ENCODE measurements around the gene LINS1. TPM values are rescaled to one million over a fixed set of nuclear protein-coding genes. Genes with fewer than 3 reads are reported as not detected.

The LINS1 gene
- total and polyA plus RNA-seq, 2 of the 8 experiments (the other 6 are each of a cell fraction or from before 2014, with no cell fraction given): 4.2 to 8.1 TPM

GRCh38 chr15:100553468-100553867 lies 48.5 kb downstream of the LINS1 start:
- peaks cover 9 to 51% of the 10 kb centered on the region in 2 experiments; a peak in 3 of 4 replicates for H3K9me3 ChIP-seq (ENCODE audit: insufficient read depth in 2 of 2, low read depth in 1 of 2, low read length in 1 of 2)
- H2BK20ac ChIP-seq (ENCODE audit: low read length): no peak overlapping the region
- H3K36me3 ChIP-seq (ENCODE audit: control insufficient read depth in 2 of 4, insufficient read depth in 4 of 4, low read length in 3 of 4): no peaks in the 10 kb centered on the region
- no peaks in the 10 kb centered on the region for H3K4me1 ChIP-seq (replicated peaks in 1 of 4; ENCODE audit: control insufficient read depth in 3 of 4, insufficient read depth in 4 of 4, low read length in 3 of 4)
- H2AFZ ChIP-seq (ENCODE audit: low read length): no peak overlapping the region
- H2BK15ac ChIP-seq (ENCODE audit: low read length): no peak overlapping the region
- H2BK120ac ChIP-seq (replicated peaks; ENCODE audit: low read depth, low read length): no peak overlapping the region
- H3K9ac ChIP-seq (replicated peaks in 1 of 4; ENCODE audit: extremely low read depth in 1 of 4, low read depth in 3 of 4, low read length in 3 of 4): no peak overlapping the region
- H4K91ac ChIP-seq (replicated peaks; ENCODE audit: insufficient read length, low read length): no peak overlapping the region
- no peaks in the 10 kb centered on the region for H3K79me2 ChIP-seq (ENCODE audit: control insufficient read depth in 1 of 2, insufficient read depth in 2 of 2, low read length in 2 of 2)
- 98% methylated on average over 16 of the region's 16 CpGs; no CpG with 5 or more reads in 1 of the 2 experiments for WGBS, 2 experiments (ENCODE audit: extremely low coverage in 1 of 2, insufficient coverage in 1 of 2, insufficient read length in 1 of 2, insufficient replicate concordance in 2 of 2, low coverage in 1 of 2, low lambda C conversion rate in 2 of 2, missing lambda C conversion rate in 1 of 2)
- no peaks in the 10 kb centered on the region for H3K27me3 ChIP-seq (replicated peaks in 1 of 4; ENCODE audit: control insufficient read depth in 3 of 4, extremely low read depth in 1 of 4, insufficient read depth in 3 of 4, low read length in 3 of 4)
- no peaks in the 10 kb centered on the region for H4K20me1 ChIP-seq (replicated peaks in 1 of 2; ENCODE audit: control insufficient read depth in 1 of 2, insufficient read depth in 2 of 2, low read length in 2 of 2)
- H2BK5ac ChIP-seq (ENCODE audit: low read depth, low read length): no peak overlapping the region
- H3K4me2 ChIP-seq (ENCODE audit: insufficient read depth in 1 of 2, low read depth in 2 of 2, low read length in 2 of 2): no peak overlapping the region
- H3K27ac ChIP-seq (ENCODE audit: low read depth, low read length): no peak overlapping the region
- DNase-seq (ENCODE audit: low read depth in 1 of 2, low spot score in 2 of 2): no peak
- H3K18ac ChIP-seq (ENCODE audit: extremely low read depth, low read length): no peak overlapping the region
- H3K56ac ChIP-seq (replicated peaks; ENCODE audit: insufficient read length, low read depth, low read length): no peak overlapping the region
- no peak overlapping the region for H3K4ac ChIP-seq (replicated peaks; ENCODE audit: insufficient read length, low read depth, low read length)
- no peaks in the 10 kb centered on the region for H3K23me2 ChIP-seq (ENCODE audit: low read depth, low read length)
- H3K4me3 ChIP-seq (ENCODE audit: extremely low read depth in 1 of 4, insufficient read depth in 2 of 4, low read depth in 3 of 4, low read length in 4 of 4): no peak overlapping the region
- no peak for FAIRE-seq
- CTCF ChIA-PET (ENCODE audit: partially characterized antibody): interaction anchor here (0.5 kb wide), 1 partner anchor 553 kb away, joined by 3 read pairs; no protein-coding TSS in a partner anchor
- POLR2A ChIA-PET (ENCODE audit: partially characterized antibody): no interaction called here
- H4K5ac ChIP-seq (ENCODE audit: insufficient read length, low read depth, low read length): no peak overlapping the region
- H2AK5ac ChIP-seq (ENCODE audit: low read depth, low read length): no peak overlapping the region
- no peaks in the 10 kb centered on the region for H3K79me1 ChIP-seq (ENCODE audit: low read depth, low read length)
- no peak overlapping the region for H2BK12ac ChIP-seq (ENCODE audit: low read depth, low read length)
- no peak overlapping the region for H3K14ac ChIP-seq (ENCODE audit: insufficient read length)
- H4K8ac ChIP-seq (ENCODE audit: extremely low read depth, insufficient read depth, low read length): no peak overlapping the region
- H3K23ac ChIP-seq (ENCODE audit: insufficient read length): no peak overlapping the region
- TF ChIP-seq KDM5A (IDR thresholded peaks at IDR 0.05; ENCODE audit: low read length): no peak
- TF ChIP-seq TAF1 (IDR thresholded peaks at IDR 0.05; ENCODE audit: low read depth, low read length): no peak
- TF ChIP-seq SP2 (IDR thresholded peaks at IDR 0.05; ENCODE audit: low read length): no peak
- TF ChIP-seq CREB1 (IDR thresholded peaks at IDR 0.05): no peak
- TF ChIP-seq RFX5 (IDR thresholded peaks at IDR 0.05; ENCODE audit: borderline replicate concordance, low read depth, low read length): no peak
- no peak for TF ChIP-seq KDM4A (IDR thresholded peaks at IDR 0.05; ENCODE audit: low read depth, low read length, severe bottlenecking)
- TF ChIP-seq CTBP2 (IDR thresholded peaks at IDR 0.05; ENCODE audit: borderline replicate concordance, insufficient read depth, insufficient read length, low read length): no peak
- no peak for TF ChIP-seq JUN (IDR thresholded peaks at IDR 0.05; ENCODE audit: low read depth, low read length)
- no peak for TF ChIP-seq BCL11A (IDR thresholded peaks at IDR 0.05; ENCODE audit: low read depth in 2 of 2, low read length in 2 of 2)
- no peak for TF ChIP-seq CBX5 (IDR thresholded peaks at IDR 0.05; ENCODE audit: low read depth, low read length)
- TF ChIP-seq MAX (IDR thresholded peaks at IDR 0.05): no peak
- no peak for TF ChIP-seq SIN3A (conservative IDR thresholded peaks at IDR 0.05 in 1 of 2, IDR thresholded peaks at IDR 0.05 in 1 of 2; ENCODE audit: low read depth in 1 of 2, low read length in 2 of 2)
- TF ChIP-seq RNF2 (IDR thresholded peaks at IDR 0.05; ENCODE audit: borderline replicate concordance, low read depth, low read length, missing control alignments, poor library complexity, severe bottlenecking): no peak
- no peak for TF ChIP-seq PHF8 (conservative IDR thresholded peaks at IDR 0.05; ENCODE audit: low read depth, low read length)

Measured in H1 (cell line).